Activated CD8-positive, alpha-beta memory T cell treated with anti-CD3 and anti-CD28 coated beads for 24 hours (primary cell): ENCODE data around the gene AOPEP.

Experiments used
- DNase-seq: peaks from one replicate; pipeline ENCODE4 v3.0.0-alpha.2; 2020

Gene AOPEP

DNA sequence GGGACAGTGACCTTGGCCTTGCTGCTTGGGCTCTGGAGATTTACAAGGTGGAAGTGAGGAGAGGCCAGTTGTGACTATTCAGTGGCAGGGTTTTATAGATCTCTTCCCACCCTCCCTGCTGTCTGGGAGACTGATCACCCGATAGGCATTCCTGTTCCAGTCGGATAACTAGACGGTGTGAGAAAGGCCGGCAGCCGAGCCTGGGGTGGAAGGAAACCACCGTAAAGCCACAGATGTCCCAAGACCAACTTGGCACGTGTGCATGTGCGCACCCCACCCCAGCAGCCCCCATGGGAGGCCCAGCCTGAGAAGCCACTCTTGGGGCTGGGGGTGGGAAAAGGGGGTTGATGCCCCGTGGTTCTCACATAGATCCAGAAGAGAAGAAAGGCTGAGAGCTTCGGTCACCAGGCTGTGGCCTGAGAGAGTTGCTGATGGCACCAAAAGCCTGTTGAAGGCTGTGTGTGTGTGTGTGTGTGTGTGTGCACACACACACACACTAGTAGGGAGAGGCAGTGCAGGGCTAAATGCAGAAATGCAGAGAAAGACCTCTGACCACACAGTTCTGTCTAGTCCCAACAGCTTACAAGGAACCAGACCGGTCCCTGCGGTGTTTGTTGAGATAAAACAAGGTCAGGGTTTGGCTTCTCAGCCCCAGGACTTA is 365.2 kb downstream of the AOPEP start:
- DNase-seq = no peak

DNA sequence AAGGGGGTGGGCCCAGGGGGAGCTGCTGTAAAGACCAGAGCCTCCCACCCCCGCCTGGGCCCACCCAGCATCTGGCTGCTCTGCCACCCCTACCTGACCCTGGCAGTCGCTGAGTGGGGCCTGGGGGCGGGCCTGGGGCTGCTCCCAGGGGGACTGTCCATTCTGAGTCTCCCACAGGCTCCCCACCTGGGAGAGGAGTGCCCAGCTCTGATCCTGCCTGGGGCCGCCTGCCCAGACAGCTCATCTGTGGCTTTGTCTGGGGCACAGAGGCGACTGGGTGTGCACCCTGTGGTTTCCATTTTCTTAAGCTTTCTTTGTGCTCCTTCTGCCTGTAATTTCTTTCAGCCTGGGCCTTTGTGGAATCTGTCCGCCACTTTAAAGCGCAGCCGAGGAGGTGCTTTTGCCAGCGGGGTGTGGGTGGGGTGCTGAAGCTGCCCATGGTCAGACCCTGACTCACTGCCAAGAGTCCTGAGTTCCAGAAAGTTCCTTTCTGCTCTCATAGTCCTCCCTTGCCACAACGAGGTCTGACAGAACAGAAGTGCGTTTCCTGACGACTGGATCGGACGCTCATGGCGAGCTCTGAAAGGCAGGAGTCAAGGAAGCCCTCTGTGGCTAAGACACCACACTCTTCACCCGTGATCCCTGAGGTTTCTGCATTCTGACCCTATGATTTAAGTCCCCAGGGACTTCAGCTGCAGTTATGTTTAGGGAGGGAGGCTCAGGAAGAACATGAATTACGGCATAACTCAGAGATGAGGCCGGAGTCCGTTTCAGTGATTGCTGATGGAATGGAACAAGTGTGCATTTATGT is 366.0 kb downstream of the AOPEP start:
- no peak for DNase-seq

DNA sequence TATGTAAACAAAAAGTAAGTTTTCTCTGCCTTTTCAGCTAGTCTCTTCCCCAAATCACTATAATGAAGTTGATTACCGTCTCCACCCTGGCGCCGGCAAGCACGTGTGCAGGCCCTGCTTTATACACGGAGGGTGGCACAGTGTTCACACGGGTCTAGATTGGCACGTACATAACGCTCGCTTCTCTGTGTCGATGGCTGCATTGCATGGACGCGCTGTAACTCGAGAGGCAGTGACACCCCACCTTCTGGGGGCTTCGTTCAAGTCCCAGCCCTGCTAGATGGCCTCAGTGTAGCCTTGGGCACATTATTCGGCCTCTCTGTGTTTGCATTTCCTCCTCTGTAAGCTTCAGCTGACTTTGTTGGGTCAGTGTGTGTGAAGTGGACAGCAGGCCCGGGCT is 367.1 kb downstream of the AOPEP start:
- DNase-seq = no peak

DNA sequence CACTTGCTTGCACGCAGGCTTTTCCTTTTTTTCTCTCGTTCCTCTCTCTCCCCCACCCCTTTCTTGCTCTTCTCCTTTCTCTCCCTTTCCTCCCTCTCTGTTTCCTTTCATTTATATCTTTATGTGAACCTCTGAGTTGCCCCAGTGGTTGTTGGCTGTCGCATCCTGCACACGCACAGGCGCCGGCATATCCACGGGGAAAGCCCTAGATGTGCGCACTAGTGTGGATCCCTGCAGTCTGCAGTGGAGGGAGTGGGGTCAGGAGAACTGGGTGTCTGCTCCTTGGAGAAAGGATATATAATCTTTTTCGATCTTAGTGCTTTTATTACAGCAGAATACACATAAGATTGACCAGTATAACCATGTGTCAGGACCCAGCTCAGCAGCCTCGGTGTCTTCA is 367.5 kb downstream of the AOPEP start:
- no peak for DNase-seq

GRCh38 chr9:95095641-95096355 is 369.3 kb downstream of the AOPEP start:
- no peak for DNase-seq

DNA sequence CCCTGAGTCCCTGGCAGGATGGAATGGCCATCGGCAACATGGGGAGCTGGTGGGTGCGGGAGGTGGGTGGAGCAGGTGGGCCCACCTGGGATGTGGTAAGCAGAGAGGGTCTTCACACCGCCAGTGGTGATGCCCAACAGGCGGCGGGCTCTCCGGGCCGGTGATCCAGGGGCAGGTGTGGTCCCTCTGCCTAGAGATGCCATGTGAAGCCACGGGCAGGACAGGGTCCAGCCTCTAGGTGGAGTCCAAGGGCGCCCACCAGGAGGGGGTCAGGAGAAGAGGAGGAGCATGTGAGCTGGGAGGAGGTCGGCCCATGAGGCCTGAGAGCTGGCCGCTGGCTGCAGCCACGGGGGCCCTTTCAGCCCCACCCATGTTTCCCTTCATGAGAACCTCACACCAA is 369.9 kb downstream of the AOPEP start:
- no peak for DNase-seq

- no peak for DNase-seq
Measured at GRCh38 chr9:95096807-95097206, 370.3 kb downstream of the AOPEP start.

GRCh38 chr9:95097279-95097678 is 370.8 kb downstream of the AOPEP start:
- no peak for DNase-seq

- no peak for DNase-seq
Measured at GRCh38 chr9:95098391-95098921, 372.0 kb downstream of the AOPEP start.

DNA sequence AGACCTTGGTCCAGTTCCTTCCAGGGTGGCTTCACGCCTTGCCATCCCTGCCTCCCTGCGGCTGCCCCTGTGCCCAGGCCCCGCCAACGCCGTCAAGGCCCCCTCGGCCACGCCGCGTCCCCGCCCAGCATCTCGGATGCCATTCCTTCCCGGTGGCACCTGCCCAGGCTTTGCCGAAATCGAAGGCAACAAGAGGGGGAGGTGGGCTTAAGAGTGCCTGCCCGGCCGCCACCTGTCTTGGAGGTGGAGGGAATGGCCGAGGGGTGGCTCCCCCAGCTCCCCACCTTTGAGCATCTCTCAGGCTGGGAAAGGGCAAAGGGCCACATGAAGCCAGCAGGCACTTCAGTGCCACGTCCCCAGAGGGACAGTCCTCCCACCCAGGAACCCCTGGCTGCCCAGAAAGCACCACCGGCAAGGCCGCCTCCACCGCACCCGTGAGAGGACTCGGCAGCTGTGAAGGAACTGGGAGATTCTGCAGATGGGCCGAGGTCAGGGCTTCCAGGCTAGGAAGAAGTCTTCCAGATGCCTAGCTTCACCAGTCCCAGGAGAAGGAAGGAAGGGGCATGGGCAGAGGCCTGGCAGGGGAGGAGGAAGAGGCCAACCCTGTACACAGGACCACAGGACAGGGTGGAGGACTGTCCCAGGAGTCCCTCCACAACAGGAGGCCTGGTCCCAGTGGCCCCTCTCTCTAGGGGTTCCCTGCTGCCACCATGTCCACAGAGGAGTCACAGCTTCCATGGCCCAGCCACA is 373.0 kb downstream of the AOPEP start:
- no peak for DNase-seq

DNA sequence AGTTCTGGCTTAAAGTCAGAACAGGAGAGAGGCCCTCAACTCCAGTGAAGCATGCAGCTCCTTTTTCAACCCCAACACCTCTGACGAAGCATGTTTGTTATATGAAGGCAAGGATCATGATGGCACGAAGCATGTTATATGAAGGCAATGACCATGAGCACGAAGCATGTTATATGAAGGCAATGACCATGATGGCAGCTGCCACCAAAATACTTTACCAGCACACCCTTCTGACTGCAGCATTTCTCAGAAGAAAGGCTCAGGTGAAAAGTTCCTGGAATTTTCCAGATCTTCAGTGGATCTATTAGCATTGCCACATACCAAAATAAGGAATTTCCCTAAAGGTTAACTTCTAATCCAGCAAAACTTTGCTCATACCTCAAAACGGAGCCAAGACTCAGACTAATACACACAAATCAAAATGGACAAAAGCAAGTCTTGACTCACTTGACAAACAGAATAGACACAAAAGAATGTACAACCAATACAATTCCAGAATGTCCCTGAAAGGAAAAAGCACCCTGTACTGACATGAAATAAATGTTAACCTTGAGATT is 373.6 kb downstream of the AOPEP start:
- no peak for DNase-seq

DNA sequence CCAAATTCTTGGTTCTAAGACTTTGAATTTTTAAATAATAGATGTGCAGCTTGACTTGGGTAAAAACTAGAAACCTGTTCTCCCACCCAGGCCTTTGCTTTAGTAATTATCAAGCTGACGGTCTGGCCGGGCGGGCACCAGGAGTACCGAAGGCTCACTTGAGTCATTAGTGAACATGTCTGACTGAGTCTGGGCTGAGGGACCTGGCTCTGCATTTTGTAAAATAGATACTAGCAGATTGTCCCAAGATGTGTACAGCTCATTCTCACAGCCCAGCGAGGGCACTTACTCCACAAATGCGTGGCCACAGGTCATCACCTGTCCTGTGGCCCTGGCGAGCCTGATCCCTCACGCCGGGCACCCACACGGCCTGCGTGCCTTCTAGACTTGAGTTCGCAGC is 374.8 kb downstream of the AOPEP start:
- DNase-seq = no peak

DNA sequence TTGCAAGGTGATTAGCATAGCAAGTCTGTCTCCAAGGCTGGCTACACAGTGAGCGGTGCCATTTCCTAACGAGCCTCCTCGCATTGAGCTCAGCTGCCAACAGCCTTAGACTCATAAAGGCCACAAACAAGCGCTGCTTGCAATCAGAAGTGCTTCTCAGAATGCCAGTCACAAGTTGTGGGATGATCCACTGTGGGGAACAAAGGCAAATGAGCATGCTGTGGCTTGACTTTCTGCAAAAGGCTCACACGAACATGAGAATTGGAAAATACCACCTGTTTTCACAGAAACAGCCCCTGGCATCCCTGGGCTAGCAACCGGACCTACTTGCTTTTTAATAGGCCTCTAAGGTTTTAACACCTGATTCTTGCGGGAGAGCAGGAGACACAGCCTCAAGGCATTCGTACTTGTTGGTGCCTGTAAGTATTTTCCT is 375.5 kb downstream of the AOPEP start:
- DNase-seq = no peak

- no peak for DNase-seq
Measured at GRCh38 chr9:95102572-95102971, 376.1 kb downstream of the AOPEP start.

DNA sequence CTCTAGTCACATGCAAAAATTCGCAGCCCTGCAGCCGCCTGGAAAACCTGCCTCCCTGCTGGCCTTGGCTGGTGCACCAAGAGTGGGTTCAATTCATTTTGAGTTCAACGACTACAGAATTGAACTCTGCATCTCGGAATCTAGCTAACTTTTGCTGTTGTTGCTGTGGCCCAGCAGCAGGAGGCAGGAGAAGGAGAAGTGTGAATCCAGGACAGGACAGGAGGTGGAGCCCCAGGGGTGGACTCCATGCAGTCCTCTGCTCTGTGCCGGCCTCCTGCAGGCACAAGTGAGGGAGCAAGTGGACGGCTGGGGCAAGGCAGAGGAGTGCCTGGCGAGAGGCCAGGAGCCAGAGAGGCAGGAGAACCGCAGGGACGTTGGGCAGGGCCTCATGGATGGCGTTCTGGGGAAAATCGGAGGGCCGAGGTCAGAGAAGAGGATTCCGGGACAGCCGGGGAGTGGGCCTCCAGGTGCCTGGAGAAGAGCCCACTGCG is 376.8 kb downstream of the AOPEP start:
- no peak for DNase-seq

DNA sequence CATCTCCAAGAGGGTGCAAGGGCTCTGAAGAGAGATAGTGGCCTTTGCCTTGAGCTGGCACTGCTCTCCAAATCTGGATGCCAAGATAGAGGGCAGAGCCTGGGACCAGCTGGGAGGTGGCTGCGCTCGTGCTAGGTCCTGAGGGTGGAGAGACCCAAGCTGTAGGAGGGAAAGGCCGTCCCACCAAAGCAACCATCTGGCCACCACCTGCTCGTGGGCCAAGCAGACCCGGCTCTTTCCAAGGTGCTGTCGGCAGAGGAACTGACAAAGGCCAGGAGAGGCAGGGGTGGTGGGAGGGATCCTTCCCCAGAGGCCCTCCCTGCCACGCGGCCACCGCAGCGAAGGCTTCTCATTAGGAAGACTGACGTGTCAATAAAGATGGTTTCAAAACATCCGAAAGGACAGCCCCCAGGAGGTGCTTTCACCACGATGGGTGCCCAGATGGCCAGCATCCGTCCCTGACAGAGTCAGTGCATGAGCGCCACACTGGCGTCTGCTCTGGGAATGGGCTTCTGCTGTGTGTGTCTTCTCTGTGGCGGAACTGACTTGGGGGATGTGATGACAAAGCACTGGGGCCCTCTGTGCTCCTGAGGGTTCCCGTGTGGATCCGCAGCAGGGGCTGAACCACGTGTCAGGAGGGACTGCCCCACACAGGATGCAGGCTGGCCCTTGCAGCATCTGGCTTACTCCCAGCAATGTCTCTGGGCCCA is 377.5 kb downstream of the AOPEP start:
- DNase-seq = no peak

DNA sequence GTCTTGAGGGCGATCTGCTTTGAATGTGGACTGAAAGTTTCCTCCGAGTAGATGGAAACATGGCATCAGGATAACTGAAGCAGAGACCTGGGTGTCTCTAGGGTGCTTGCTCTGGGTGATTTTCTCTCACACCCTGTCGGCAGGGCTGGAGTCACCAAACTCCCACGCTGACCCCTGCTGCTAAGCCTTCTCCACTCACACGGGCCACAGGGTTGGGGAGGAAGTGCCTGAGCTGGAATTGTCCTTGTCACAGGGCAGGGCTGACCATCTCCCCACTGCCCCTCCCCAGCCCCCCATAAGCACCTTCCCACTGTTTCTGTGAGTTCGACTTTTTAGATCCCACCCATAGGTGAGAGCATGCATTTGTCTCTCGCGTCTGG is 378.1 kb downstream of the AOPEP start:
- DNase-seq = no peak

DNA sequence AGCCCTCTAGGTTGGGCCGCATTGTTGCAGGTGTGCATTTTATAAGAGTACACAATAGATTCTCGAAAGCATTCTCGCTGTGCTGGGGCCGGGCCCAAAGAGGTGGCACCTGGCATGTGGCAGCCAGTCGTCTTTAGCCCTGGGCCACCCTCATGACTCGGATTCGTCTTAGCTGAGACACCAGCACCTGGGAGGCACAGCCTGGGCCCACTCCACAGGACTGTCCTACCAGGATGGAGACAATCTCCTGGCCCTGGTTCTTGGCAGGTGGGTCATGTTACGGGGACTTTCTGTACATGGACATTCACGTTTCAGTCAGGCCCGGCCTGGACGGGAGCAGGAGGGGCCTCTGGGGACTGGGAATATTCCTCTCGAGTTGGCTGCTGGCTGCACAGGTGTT is 378.5 kb downstream of the AOPEP start:
- no peak for DNase-seq

DNA sequence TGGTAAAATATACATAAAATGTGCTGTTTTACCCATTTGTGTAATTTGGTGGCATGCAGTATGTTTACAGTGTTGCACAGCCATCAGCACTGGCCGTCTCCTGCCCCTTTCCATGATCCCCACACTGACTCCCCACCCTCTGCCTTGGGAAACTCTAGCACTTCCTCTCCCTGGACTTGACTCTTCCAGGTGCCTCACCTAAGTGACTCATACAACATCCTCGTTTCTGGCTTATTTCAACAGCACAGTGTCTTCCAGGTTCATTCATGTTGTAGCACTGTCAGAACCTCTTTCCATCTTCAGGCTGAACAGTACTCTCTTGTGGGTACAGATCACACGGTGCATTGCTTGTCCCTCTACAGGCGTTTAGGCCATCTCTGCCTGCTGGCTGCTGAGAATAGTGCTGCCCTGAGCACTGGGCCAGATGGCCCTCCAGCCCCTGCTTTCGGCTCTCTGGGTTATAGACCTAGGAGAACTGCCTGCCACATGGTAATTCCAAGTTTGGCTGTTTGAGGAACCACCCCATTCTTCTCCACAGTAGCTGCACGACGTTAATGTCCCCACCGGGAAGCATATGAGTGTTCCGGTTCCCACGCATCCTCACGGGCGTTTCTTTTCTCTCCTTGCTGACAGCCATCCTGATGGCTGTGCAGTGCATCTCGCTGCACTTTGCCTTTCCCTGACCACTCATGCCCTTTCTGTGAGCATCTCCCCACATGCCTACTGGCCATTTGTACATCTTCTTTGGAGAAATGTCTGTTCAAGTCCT is 379.2 kb downstream of the AOPEP start:
- DNase-seq = no peak

- no peak for DNase-seq
Measured at GRCh38 chr9:95107001-95107749, 380.7 kb downstream of the AOPEP start.
